ENCODE measurements around the gene HMGN3.

- TF ChIP-seq CTCF (conservative IDR thresholded peaks at IDR 0.05; ENCODE audit: low read length) (no peak), EZH2phosphoT487 (IDR thresholded peaks at IDR 0.05; ENCODE audit: borderline replicate concordance, low read depth, low read length) (no peak)
These were observed 46.3 kb upstream of the HMGN3 start for GRCh38 chr6:79280756-79281155.

Data from OCI-LY7 (cell line).